HAP-1 (cell line): ENCODE measurements around the gene ROBO2.

Source experiments
- DNase-seq, 2 experiments: peaks; one replicate each; pipeline ENCODE4 v3.0.0-alpha.2; 2016 to 2020; ENCODE audit warnings: low spot score in 2 of 2
- H3K27me3 ChIP-seq: fragments of 250-450 bp; sonication (Bioruptor Pico); 2 replicates; pipeline ENCODE4 v1.5.1; 2020; ENCODE audit warnings: low read depth, mild to moderate bottlenecking, moderate library complexity
- H3K36me3 ChIP-seq: fragments of 250-450 bp; sonication (Bioruptor Pico); replicated peaks from 2 replicates; pipeline ENCODE4 v1.5.1; 2020; ENCODE audit warnings: mild to moderate bottlenecking
- H3K4me1 ChIP-seq: fragments of 250-450 bp; sonication (Bioruptor Pico); 2 replicates; pipeline ENCODE4 v1.5.1; 2020; ENCODE audit warnings: mild to moderate bottlenecking
- H3K4me3 ChIP-seq: fragments of 250-450 bp; sonication (Bioruptor Pico); 2 replicates; pipeline ENCODE4 v1.5.1; 2020; ENCODE audit warnings: mild to moderate bottlenecking, moderate library complexity
- H3K9me3 ChIP-seq: fragments of 250-450 bp; sonication (Bioruptor Pico); 2 replicates; pipeline ENCODE4 v1.5.1; 2020; ENCODE audit warnings: mild to moderate bottlenecking, moderate library complexity
- in situ Hi-C: fragments of 300-500 bp; cut with MboI; formaldehyde crosslinking; loops from 3 replicates; pipeline ENCODE4 v1.14.3; 2020; ENCODE audit warnings: low sequenced_read_pairs, inconsistent platforms, mixed read lengths

Gene ROBO2

DNA sequence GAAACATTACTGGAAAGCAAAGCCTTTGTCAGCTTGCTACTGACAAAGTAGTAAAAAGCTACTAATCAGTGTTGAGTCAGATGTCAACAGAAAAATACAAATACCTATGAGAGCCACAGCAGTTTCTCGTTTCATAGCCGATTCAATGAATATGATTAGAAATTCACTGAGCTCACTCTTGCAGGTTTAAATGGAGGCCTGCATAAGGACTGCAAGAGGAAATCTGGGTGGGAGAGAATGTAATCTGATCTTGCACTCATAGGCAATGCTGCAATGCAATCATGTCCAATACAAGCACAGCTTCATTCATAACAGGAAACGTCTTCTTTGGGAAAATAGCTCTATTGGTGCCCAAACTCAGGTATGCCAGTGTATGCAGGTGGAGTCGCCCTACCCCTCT, 608.8 kb downstream of the ROBO2 start:
- no peaks in the 10 kb centered on the region for H3K27me3 ChIP-seq
- no peak overlapping the region for H3K4me3 ChIP-seq
- in situ Hi-C loops: no loop called here
- H3K4me1 ChIP-seq: no peaks in the 10 kb centered on the region
- no peak for DNase-seq
- H3K9me3 ChIP-seq: no peaks in the 10 kb centered on the region
- no peaks in the 10 kb centered on the region for H3K36me3 ChIP-seq

- Histone ChIP-seq H3K36me3 (no peaks in the 10 kb centered on the region), H3K4me3 (no peak overlapping the region), H3K27me3 (no peaks in the 10 kb centered on the region), H3K4me1 (no peaks in the 10 kb centered on the region), H3K9me3 (no peaks in the 10 kb centered on the region)
- no peak for DNase-seq
- in situ Hi-C loops: no loop called here
Observed at GRCh38 chr3:77652624-77653023, 612.7 kb downstream of the ROBO2 start.

- no peak for DNase-seq
- Histone ChIP-seq H3K4me3 (no peak overlapping the region), H3K9me3 (no peaks in the 10 kb centered on the region), H3K36me3 (no peaks in the 10 kb centered on the region), H3K27me3 (no peaks in the 10 kb centered on the region), H3K4me1 (no peaks in the 10 kb centered on the region)
- in situ Hi-C loops: no loop called here
Observed at GRCh38 chr3:77655396-77655795, 615.5 kb downstream of the ROBO2 start.

DNA sequence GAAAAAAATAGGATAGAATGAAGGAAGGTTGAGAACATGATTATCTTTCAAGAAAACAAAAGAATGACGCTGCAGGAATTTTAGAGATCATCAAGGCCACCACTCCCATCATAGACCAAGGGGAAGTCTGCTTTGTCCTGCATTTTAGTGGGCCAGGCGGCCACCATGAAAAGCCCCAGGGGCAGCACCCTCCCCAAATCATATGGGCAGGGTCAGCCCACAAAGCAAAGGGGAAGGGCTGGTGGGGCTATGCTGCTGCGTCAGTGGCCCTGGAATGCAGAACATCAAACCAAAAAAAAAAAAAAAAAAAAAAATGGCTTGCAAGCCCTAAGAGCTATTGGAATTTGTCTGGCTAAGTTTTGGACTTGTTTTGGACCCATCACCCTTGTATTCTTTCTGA, 620.8 kb downstream of the ROBO2 start:
- Histone ChIP-seq H3K9me3 (no peaks in the 10 kb centered on the region), H3K27me3 (no peaks in the 10 kb centered on the region), H3K4me3 (no peak overlapping the region), H3K36me3 (no peaks in the 10 kb centered on the region), H3K4me1 (no peaks in the 10 kb centered on the region)
- no peak for DNase-seq
- in situ Hi-C loops: no loop called here

GRCh38 chr3:77667901-77668300, 628.0 kb downstream of the ROBO2 start:
- Histone ChIP-seq H3K9me3 (no peaks in the 10 kb centered on the region), H3K4me3 (no peak overlapping the region), H3K36me3 (no peaks in the 10 kb centered on the region), H3K4me1 (peaks cover 4% of the 10 kb centered on the region; the same call in 1 of the 2 replicates), H3K27me3 (no peaks in the 10 kb centered on the region)
- in situ Hi-C loops: no loop called here
- DNase-seq: no peak

- no peaks in the 10 kb centered on the region for H3K9me3 ChIP-seq
- no peak overlapping the region for H3K4me3 ChIP-seq
- DNase-seq: no peak
- no peaks in the 10 kb centered on the region for H3K36me3 ChIP-seq
- in situ Hi-C loops: no loop called here
- peaks cover 4% of the 10 kb centered on the region; the same call in 1 of the 2 replicates for H3K4me1 ChIP-seq
- H3K27me3 ChIP-seq: no peaks in the 10 kb centered on the region
Observed at GRCh38 chr3:77668376-77668775, 628.5 kb downstream of the ROBO2 start.

GRCh38 chr3:77672016-77672415, 632.1 kb downstream of the ROBO2 start:
- Histone ChIP-seq H3K4me1 (peaks cover 4% of the 10 kb centered on the region; the same call in 1 of the 2 replicates), H3K36me3 (no peaks in the 10 kb centered on the region), H3K27me3 (no peaks in the 10 kb centered on the region), H3K4me3 (no peak overlapping the region), H3K9me3 (no peaks in the 10 kb centered on the region)
- in situ Hi-C loops: no loop called here
- DNase-seq: no peak

DNA sequence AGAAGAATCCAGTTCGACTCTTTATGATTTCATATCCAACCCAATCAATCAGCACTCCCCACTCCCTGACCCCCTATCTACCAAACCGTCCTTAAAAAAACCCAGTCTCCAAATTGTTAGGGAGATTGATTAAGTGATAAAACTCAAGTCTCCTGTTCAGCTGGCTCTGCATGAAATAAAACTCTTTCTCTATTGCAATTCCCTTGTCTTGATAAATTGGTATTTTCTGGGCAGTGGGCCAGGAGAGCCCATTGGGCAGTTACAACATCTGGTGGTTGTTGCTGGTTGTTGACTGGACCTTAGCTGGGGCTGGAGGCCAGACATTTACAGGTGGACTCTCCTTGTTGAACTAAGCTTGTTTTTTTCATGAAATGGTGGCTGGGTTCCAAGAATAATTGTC, 642.3 kb downstream of the ROBO2 start:
- H3K4me3 ChIP-seq: no peak overlapping the region
- in situ Hi-C loops: no loop called here
- H3K36me3 ChIP-seq: no peaks in the 10 kb centered on the region
- no peak for DNase-seq
- H3K27me3 ChIP-seq: no peaks in the 10 kb centered on the region
- peaks cover 7% of the 10 kb centered on the region for H3K4me1 ChIP-seq
- H3K9me3 ChIP-seq: peaks cover 3% of the 10 kb centered on the region; the same call in 1 of the 2 replicates

- Histone ChIP-seq H3K4me1 (peaks cover 7% of the 10 kb centered on the region), H3K36me3 (no peaks in the 10 kb centered on the region), H3K9me3 (peaks cover 3% of the 10 kb centered on the region; the same call in 1 of the 2 replicates), H3K27me3 (no peaks in the 10 kb centered on the region), H3K4me3 (no peak overlapping the region)
- DNase-seq: no peak
- in situ Hi-C loops: no loop called here
Observed at GRCh38 chr3:77684115-77684514, 644.2 kb downstream of the ROBO2 start.

GRCh38 chr3:77685713-77686112, 645.8 kb downstream of the ROBO2 start:
- Histone ChIP-seq H3K9me3 (peaks cover 3% of the 10 kb centered on the region; the same call in 1 of the 2 replicates), H3K4me1 (peaks cover 8% of the 10 kb centered on the region), H3K4me3 (no peak overlapping the region), H3K27me3 (no peaks in the 10 kb centered on the region), H3K36me3 (no peaks in the 10 kb centered on the region)
- in situ Hi-C loops: no loop called here
- DNase-seq: no peak

- peaks cover 10% of the 10 kb centered on the region for H3K4me1 ChIP-seq
- H3K36me3 ChIP-seq: no peaks in the 10 kb centered on the region
- no peak overlapping the region for H3K4me3 ChIP-seq
- peaks cover 3% of the 10 kb centered on the region; the same call in 1 of the 2 replicates for H3K9me3 ChIP-seq
- DNase-seq: peak; percentile 68 to 76
- in situ Hi-C loops: no loop called here
- H3K27me3 ChIP-seq: no peaks in the 10 kb centered on the region
Observed at GRCh38 chr3:77686560-77686959, 646.7 kb downstream of the ROBO2 start.

GRCh38 chr3:77687545-77687944, 647.6 kb downstream of the ROBO2 start:
- Histone ChIP-seq H3K27me3 (no peaks in the 10 kb centered on the region), H3K36me3 (no peaks in the 10 kb centered on the region), H3K4me1 (peaks cover 10% of the 10 kb centered on the region), H3K4me3 (no peak overlapping the region), H3K9me3 (no peaks in the 10 kb centered on the region; the same call in 1 of the 2 replicates)
- no peak for DNase-seq
- in situ Hi-C loops: no loop called here

- peaks cover 10% of the 10 kb centered on the region for H3K4me1 ChIP-seq
- DNase-seq: peak; percentile 17 to 43
- no peaks in the 10 kb centered on the region for H3K9me3 ChIP-seq
- no peaks in the 10 kb centered on the region for H3K27me3 ChIP-seq
- H3K4me3 ChIP-seq: no peak overlapping the region
- H3K36me3 ChIP-seq: no peaks in the 10 kb centered on the region
- in situ Hi-C loops: no loop called here
Observed at GRCh38 chr3:77690284-77690845, 650.5 kb downstream of the ROBO2 start.

DNA sequence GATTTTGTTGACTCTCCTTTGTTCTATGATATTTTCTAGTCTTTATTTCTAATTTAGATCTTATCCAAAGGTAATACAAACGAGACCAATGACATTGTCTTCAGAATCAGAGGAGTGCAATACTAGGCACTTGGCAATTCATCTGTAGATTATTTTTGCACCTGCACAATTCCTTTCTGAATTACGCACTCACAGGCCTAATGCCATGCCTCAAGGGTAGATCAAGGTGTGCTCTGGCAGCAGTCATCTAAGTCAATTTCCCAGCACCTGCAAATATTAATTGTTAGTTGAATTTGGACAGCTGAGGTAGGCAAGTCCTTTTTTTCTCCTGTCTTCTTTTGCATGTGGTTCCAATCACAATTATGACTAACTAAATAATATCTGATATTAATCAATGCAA, 653.2 kb downstream of the ROBO2 start:
- no peak for DNase-seq
- Histone ChIP-seq H3K9me3 (no peaks in the 10 kb centered on the region), H3K27me3 (no peaks in the 10 kb centered on the region), H3K4me3 (no peak overlapping the region), H3K4me1 (peaks cover 6% of the 10 kb centered on the region; the same call in 1 of the 2 replicates), H3K36me3 (no peaks in the 10 kb centered on the region)
- in situ Hi-C loops: no loop called here

DNA sequence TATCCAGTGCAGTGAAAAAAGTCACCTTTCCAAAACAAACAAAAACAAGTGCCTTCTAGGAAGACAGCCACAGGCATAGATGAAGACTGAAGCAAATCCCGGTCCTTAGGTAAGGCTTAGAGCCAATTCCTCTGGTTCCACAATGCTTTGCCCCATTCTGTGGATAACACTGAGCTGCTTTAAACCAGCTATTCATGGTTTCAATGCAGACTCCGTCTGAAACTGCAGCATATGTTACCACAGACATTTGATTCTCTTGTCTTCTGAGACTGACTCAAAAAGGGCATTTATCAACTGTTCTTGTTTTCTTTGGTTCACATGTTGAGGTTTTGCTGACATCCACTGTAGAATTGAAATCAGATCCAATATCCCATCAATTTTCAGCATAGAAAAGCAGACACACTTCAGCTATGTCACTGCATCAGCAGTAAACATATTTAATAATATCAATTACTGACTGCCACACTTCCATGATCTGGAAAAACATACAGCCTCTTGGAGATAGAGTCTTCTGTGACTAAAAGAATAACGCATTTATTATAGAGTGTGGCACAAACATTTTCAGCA, 659.3 kb downstream of the ROBO2 start:
- H3K36me3 ChIP-seq: no peaks in the 10 kb centered on the region
- in situ Hi-C loops: no loop called here
- no peak for DNase-seq

More for the DNA sequence above, 659.3 kb downstream of the ROBO2 start:
- Histone ChIP-seq H3K9me3 (no peaks in the 10 kb centered on the region), H3K4me1 (no peaks in the 10 kb centered on the region), H3K4me3 (no peak overlapping the region), H3K27me3 (no peaks in the 10 kb centered on the region)
